ENCODE measurements around the gene CCDC191. TPM values are rescaled to one million over a fixed set of nuclear protein-coding genes. Genes with fewer than 3 reads are reported as not detected.

CCDC191 gene
- total and polyA plus RNA-seq, 9 of the 15 experiments (the other 6 are each of a cell fraction or from before 2014, with no cell fraction given): 0.10 to 0.55 (median 0.22) TPM

- H3K27me3 ChIP-seq (ENCODE audit: control insufficient read depth in 2 of 2, insufficient read depth in 2 of 2, low read length in 2 of 2): no peaks in the 10 kb centered on the region
- DNase-seq (ENCODE audit: extremely low read depth in 1 of 4, low spot score in 3 of 4) (no peak), FAIRE-seq (no peak), ATAC-seq (no peak)
- no peaks in the 10 kb centered on the region for H3K4me1 ChIP-seq (replicated peaks in 1 of 2; ENCODE audit: control insufficient read depth in 2 of 2, insufficient read depth in 2 of 2, low read length in 2 of 2)
- no peaks in the 10 kb centered on the region for H4K20me1 ChIP-seq (replicated peaks; ENCODE audit: control insufficient read depth, insufficient read depth, low read length)
- no peak overlapping the region for H3K27ac ChIP-seq (ENCODE audit: extremely low read depth, low read depth, low read length)
- H2AFZ ChIP-seq (ENCODE audit: low read depth, low read length): no peak overlapping the region
- in situ Hi-C loops (cut with MboI) (no loop called here), intact Hi-C loops (cut with micrococcal nuclease) (no loop called here)
- no peak overlapping the region for H3K4me3 ChIP-seq
- no peak overlapping the region for H3K9ac ChIP-seq (ENCODE audit: insufficient read depth in 1 of 2, low read depth in 2 of 2, low read length in 2 of 2)
- ChIA-PET CTCF (ENCODE audit: low intra/inter-chr PET ratio) (no interaction called here), POLR2A (interaction anchor here (1.0 kb wide), 1 partner anchor 8 kb away, joined by 3 read pairs; no protein-coding TSS in a partner anchor)
- no peaks in the 10 kb centered on the region for H3K9me1 ChIP-seq (ENCODE audit: control insufficient read depth, insufficient read depth, low read length)
- WGBS (ENCODE audit: insufficient coverage, low coverage, missing lambda C conversion rate): 97% methylated on average over 4 of the region's 4 CpGs
- TF ChIP-seq SMARCC2 (IDR thresholded peaks at IDR 0.05; ENCODE audit: low read depth) (no peak), HMG20A (CRISPR knock-in tag; conservative IDR thresholded peaks at IDR 0.05) (no peak), FOXP1 (CRISPR knock-in tag; IDR thresholded peaks at IDR 0.05) (no peak), TFE3 (CRISPR knock-in tag; IDR thresholded peaks at IDR 0.05) (no peak), ZNF232 (CRISPR knock-in tag; IDR thresholded peaks at IDR 0.05) (no peak), KAT8 (IDR thresholded peaks at IDR 0.05; ENCODE audit: low read depth) (no peak)
- BruUV-seq (replicated peaks): no TSS peak
- H3K79me2 ChIP-seq (ENCODE audit: control insufficient read depth, insufficient read depth, low read length): peaks cover 6% of the 10 kb centered on the region
- no peaks in the 10 kb centered on the region for H3K9me3 ChIP-seq (replicated peaks; ENCODE audit: control insufficient read depth, insufficient read depth, low read depth, low read length)
- peaks cover 61% of the 10 kb centered on the region; the same call in 2 of the 3 replicates for H3K36me3 ChIP-seq (ENCODE audit: control insufficient read depth, insufficient read depth, low read length)
- no peak overlapping the region for H3K4me2 ChIP-seq (ENCODE audit: insufficient read depth, low read length)
These were observed 11.5 kb upstream of the CCDC191 start for GRCh38 chr3:114067804-114068203.

All from K562 (cell line).